PFSK-1 (cell line): ENCODE measurements around the gene PCDH15.

Source experiments
- FOXP2 ChIP-seq: optimal IDR thresholded peaks from 2 replicates; pipeline ENCODE3; 2011; ENCODE audit warnings: borderline replicate concordance, control low read depth, inconsistent platforms; ENCODE audit not compliant: insufficient read depth; ENCODE audit errors: extremely low read length, extremely low read depth
- POLR2AphosphoS5 ChIP-seq: IDR thresholded peaks from 2 replicates; pipeline ENCODE4 v1.6.1; 2012; ENCODE audit warnings: low read depth, mild to moderate bottlenecking, control low read depth, low read length, moderate library complexity
- SIN3A ChIP-seq: IDR thresholded peaks from 2 replicates; pipeline ENCODE4 v1.6.1; 2012; ENCODE audit warnings: mild to moderate bottlenecking, low read length, moderate library complexity, borderline replicate concordance; ENCODE audit not compliant: insufficient read depth
- TAF1 ChIP-seq: IDR thresholded peaks from 2 replicates; pipeline ENCODE4 v1.6.1; 2012; ENCODE audit warnings: low read length, control low read depth, borderline replicate concordance; ENCODE audit not compliant: insufficient read depth
- TF ChIP-seq, protein P1 (sequence below), 2 experiments: IDR thresholded peaks; 2 replicates each; pipeline versions ENCODE4 v1.6.1 to v1.8.0; 2011 to 2012; ENCODE audit warnings: low read depth in 2 of 2, low read length in 2 of 2, control low read depth in 1 of 2, inconsistent platforms in 1 of 2, mild to moderate bottlenecking in 1 of 2, moderate library complexity in 1 of 2; ENCODE audit not compliant: insufficient read depth in 1 of 2

Gene PCDH15

DNA sequence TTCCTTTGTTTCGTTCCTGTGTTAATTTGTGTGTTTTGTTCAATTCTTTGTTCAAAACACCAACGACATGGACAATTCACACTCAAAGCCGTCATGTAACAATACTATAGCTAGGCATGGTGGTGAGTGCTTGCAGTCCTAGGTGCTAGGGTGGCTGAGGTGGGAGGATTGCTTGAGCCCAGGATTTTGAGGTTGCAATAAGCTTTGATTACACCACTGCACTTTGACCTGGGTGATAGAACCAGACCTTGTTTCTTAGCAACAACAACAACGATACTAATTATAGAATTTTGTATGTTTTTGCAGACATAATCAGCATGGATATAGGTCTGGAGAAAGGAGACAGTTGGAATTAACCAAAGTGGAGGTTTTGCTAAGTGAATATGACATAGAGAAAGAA lies 936.2 kb downstream of the PCDH15 start:
- TF ChIP-seq TAF1 (no peak), SIN3A (no peak), FOXP2 (no peak), POLR2AphosphoS5 (no peak)
- TF ChIP-seq, protein P1, sequence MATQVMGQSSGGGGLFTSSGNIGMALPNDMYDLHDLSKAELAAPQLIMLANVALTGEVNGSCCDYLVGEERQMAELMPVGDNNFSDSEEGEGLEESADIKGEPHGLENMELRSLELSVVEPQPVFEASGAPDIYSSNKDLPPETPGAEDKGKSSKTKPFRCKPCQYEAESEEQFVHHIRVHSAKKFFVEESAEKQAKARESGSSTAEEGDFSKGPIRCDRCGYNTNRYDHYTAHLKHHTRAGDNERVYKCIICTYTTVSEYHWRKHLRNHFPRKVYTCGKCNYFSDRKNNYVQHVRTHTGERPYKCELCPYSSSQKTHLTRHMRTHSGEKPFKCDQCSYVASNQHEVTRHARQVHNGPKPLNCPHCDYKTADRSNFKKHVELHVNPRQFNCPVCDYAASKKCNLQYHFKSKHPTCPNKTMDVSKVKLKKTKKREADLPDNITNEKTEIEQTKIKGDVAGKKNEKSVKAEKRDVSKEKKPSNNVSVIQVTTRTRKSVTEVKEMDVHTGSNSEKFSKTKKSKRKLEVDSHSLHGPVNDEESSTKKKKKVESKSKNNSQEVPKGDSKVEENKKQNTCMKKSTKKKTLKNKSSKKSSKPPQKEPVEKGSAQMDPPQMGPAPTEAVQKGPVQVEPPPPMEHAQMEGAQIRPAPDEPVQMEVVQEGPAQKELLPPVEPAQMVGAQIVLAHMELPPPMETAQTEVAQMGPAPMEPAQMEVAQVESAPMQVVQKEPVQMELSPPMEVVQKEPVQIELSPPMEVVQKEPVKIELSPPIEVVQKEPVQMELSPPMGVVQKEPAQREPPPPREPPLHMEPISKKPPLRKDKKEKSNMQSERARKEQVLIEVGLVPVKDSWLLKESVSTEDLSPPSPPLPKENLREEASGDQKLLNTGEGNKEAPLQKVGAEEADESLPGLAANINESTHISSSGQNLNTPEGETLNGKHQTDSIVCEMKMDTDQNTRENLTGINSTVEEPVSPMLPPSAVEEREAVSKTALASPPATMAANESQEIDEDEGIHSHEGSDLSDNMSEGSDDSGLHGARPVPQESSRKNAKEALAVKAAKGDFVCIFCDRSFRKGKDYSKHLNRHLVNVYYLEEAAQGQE (IDR thresholded peaks at IDR 0.05; ENCODE audit: insufficient read depth in 1 of 2, low read depth in 2 of 2, low read length in 2 of 2): no peak

DNA sequence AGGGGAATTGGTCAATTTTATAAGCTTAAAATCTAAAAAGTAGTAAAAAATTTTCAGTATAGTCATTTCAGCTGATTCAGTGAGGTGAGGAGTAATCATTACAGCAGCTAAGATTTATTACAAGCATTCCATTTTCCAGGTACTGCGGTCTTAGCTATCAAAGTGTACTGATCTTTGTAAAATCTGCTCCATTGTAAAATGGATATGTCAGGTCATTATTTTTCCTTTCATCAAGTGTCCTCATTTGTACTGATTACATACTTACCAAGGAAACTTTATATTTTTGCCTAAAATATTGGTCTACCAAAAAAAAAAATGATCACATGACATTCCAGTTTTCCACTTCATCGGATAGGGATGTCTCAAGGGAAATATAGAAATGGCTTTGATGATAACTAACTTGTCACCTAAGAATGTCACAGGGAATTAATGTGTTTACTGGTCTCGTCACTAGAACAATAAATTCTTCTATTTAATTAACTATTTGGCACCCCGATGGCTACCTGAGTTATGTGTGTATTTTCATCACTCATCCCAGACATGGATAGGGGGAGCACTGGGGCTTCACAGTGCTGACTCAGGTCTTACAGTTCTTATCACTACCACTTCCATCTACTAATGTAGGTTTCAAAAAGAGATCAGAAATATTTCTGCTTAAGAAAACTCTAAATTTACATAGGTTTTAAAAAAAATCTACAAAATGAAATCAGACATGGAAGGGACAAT lies 948.4 kb downstream of the PCDH15 start:
- TF ChIP-seq POLR2AphosphoS5 (no peak), SIN3A (no peak), FOXP2 (no peak), TAF1 (no peak)
- TF ChIP-seq, protein P1 (IDR thresholded peaks at IDR 0.05; ENCODE audit: insufficient read depth in 1 of 2, low read depth in 2 of 2, low read length in 2 of 2): no peak

DNA sequence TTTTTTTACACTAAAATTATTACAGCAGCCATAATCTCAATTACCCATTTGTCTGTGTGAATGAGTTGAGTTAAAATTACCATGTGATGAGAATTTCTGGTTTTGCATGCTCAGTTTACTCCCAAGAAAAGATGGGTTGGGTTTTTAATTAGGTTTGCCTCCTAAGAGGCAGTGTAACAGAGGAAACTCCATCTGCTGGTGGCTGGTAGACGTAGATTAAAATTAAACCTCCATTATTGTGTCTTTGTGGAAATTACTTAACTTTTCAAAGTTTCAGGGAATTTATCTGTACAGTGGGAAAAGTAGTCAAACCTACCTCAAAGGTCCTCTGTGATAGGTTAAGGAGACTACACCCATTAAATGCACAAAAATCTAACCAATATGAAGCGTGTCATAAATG lies 954.2 kb downstream of the PCDH15 start:
- TF ChIP-seq TAF1: no peak
- TF ChIP-seq FOXP2: no peak
- TF ChIP-seq POLR2AphosphoS5: no peak
- TF ChIP-seq, protein P1 (IDR thresholded peaks at IDR 0.05; ENCODE audit: insufficient read depth in 1 of 2, low read depth in 2 of 2, low read length in 2 of 2): no peak
- TF ChIP-seq SIN3A: no peak

DNA sequence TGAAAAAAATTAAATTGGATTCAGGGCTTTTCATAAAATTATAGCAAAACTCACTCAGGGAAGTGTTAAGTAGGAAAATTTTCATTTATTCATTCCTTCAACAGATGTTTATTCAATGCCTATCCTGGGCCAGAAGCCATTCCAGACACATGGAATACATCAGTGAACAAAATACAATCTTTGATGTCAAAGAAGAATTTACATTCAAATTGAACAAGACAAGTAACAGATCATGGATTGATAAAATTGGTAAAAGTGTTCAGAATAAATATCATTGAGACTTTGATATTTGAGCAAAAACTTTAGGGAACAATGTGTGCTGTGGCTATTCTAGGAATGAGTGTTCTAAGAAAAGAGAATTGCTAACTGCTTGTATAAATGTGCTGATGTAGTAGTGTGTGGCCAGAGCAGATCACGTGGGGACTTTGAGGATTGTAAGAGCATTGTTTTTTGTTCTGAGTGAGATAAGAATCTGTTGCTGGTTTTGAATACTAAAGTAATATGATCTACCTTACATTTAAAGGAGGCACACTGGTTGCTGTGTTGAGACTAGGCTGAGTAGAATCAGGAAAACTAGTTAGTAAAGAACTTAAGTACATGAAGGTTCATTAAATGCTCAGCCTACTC lies 957.2 kb downstream of the PCDH15 start:
- TF ChIP-seq POLR2AphosphoS5: no peak

DNA sequence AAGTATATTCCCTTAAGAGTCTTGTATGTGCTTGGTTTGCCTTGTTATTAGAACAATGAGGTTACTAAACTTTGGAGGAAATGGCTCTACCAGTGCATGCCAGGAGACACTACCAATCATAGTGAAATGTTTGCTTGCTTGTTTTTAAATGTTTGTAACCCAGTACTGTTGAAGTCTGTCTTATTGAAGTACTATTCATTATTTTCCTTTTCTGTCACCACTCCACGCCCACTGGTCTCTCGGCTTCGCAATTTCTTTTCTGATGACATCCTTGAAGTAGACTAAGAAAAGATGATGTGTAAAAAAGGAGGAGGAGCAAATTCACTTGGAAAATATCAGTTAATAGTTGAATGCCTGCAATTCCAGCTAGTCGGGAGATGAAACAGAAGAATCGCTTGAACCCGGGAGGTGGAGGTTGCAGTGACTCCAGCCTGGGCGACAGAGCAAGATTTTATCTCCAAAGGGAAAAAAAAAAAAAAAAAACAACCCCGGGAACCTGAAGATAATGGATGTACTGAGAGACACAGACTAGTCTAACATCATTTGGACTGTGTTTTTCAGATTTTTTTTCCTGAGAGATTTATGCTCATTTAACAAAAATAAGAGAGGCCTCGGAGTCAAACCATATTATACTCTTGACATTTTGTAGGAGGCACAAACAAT lies 959.4 kb downstream of the PCDH15 start:
- TF ChIP-seq SIN3A (no peak), POLR2AphosphoS5 (no peak), TAF1 (no peak), FOXP2 (no peak)
- TF ChIP-seq, protein P1 (IDR thresholded peaks at IDR 0.05; ENCODE audit: insufficient read depth in 1 of 2, low read depth in 2 of 2, low read length in 2 of 2): no peak
